ENCODE data around the gene IGFL3.

GRCh38 chr19:46089432-46089831, 35.1 kb downstream of the IGFL3 start:
- no peak for TF ChIP-seq POLR2A (IDR thresholded peaks at IDR 0.05; ENCODE audit: low read length)
- TF ChIP-seq GATA1 (IDR thresholded peaks at IDR 0.05; ENCODE audit: low read depth, low read length) = no peak
